GM23248 (cell line): ENCODE measurements around the gene ZBED5. TPM values are rescaled to one million over a fixed set of nuclear protein-coding genes. Genes with fewer than 3 reads are reported as not detected.

Experiments used
- DNase-seq: peaks from one replicate; pipeline ENCODE4 v3.0.0-alpha.2; 2015
- H2AFZ ChIP-seq: fragments of 200-600 bp; sonication (generic); 2 replicates; pipeline ENCODE4 v1.6.1; 2016; ENCODE audit warnings: antibody characterized with exemption
- H3F3A ChIP-seq: fragments of 200-600 bp; sonication (generic); 2 replicates; pipeline ENCODE4 v1.6.1; 2016; ENCODE audit warnings: mild to moderate bottlenecking, antibody characterized with exemption, mixed run types; ENCODE audit not compliant: insufficient read depth
- H3K27ac ChIP-seq: fragments of 200-600 bp; sonication (generic); 2 replicates; pipeline ENCODE4 v1.5.1; 2016; ENCODE audit warnings: mild to moderate bottlenecking
- H3K27me3 ChIP-seq: fragments of 200-600 bp; sonication (generic); replicated peaks from 2 replicates; pipeline ENCODE4 v1.6.1; 2016; ENCODE audit warnings: mild to moderate bottlenecking; ENCODE audit not compliant: insufficient read depth
- H3K36me3 ChIP-seq: fragments of 200-600 bp; sonication (generic); 2 replicates; pipeline ENCODE4 v1.6.1; 2016; ENCODE audit warnings: low read depth, mild to moderate bottlenecking
- H3K4me1 ChIP-seq: fragments of 200-600 bp; sonication (generic); 2 replicates; pipeline ENCODE4 v1.6.1; 2016; ENCODE audit warnings: mild to moderate bottlenecking; ENCODE audit not compliant: insufficient read depth
- H3K4me2 ChIP-seq: fragments of 200-600 bp; sonication (generic); one replicate; pipeline ENCODE4 v1.6.1; 2016; ENCODE audit warnings: mild to moderate bottlenecking; ENCODE audit not compliant: unreplicated experiment
- H3K4me3 ChIP-seq: fragments of 200-600 bp; sonication (generic); 2 replicates; pipeline ENCODE4 v1.5.1; 2016; ENCODE audit warnings: mild to moderate bottlenecking
- H3K79me2 ChIP-seq: fragments of 200-600 bp; sonication (generic); 2 replicates; pipeline ENCODE4 v1.6.1; 2016; ENCODE audit warnings: mild to moderate bottlenecking; ENCODE audit not compliant: insufficient read depth
- H3K9ac ChIP-seq: fragments of 200-600 bp; sonication (generic); 2 replicates; pipeline ENCODE4 v1.6.1; 2016; ENCODE audit warnings: mild to moderate bottlenecking
- H3K9me2 ChIP-seq: fragments of 200-600 bp; sonication (generic); 2 replicates; pipeline ENCODE4 v1.6.1; 2016; ENCODE audit warnings: mixed run types, mild to moderate bottlenecking, moderate library complexity; ENCODE audit not compliant: insufficient read depth
- H3K9me3 ChIP-seq: fragments of 200-600 bp; sonication (generic); one replicate; pipeline ENCODE4 v1.6.1; 2017; ENCODE audit warnings: low read depth
- H4K20me1 ChIP-seq: fragments of 200-600 bp; sonication (generic); 2 replicates; pipeline ENCODE4 v1.6.0; 2016; ENCODE audit not compliant: insufficient read depth
- EZH2 ChIP-seq: fragments of 200-600 bp; sonication (generic); IDR thresholded peaks from 2 replicates; pipeline ENCODE4 v1.6.1; 2018; ENCODE audit warnings: antibody characterized with exemption, mild to moderate bottlenecking; ENCODE audit not compliant: insufficient read depth, poor library complexity, severe bottlenecking
- EZH2phosphoT487 ChIP-seq: fragments of 200-600 bp; sonication (generic); IDR thresholded peaks from 2 replicates; pipeline ENCODE4 v1.6.1; 2018; ENCODE audit warnings: antibody characterized with exemption, moderate library complexity, mild to moderate bottlenecking, low read depth; ENCODE audit not compliant: insufficient read depth
- WGBS, 2 experiments: methylation state at CpG; one replicate each; pipeline ENCODE4 v1.1.6; 2015 to 2017; ENCODE audit warnings: low lambda C conversion rate in 2 of 2, low coverage in 1 of 2; ENCODE audit errors: missing lambda C conversion rate in 2 of 2; 5-methylcytosine and 5-hydroxymethylcytosine counted together
- in situ Hi-C: fragments of 300-500 bp; cut with MboI; formaldehyde crosslinking; loops from 2 replicates; pipeline ENCODE4 v1.15.0; 2020
- polyA plus RNA-seq: library from polyadenylated mRNA; unstranded; fragments of >200 nt; fragmentation: Nextera tagmentation; extraction: Ambion mirVana; gene quantifications from 2 replicates; pipeline ENCODE4 v1.2.1, GENCODE V29; 2016
- total RNA-seq: library from RNA; depleted of rRNA; stranded (reverse); fragments of >200 nt; shearing (Covaris generic); gene quantifications from 2 replicates; pipeline ENCODE4 v1.2.3, GENCODE V29; 2014

ZBED5 gene
- total and polyA plus RNA-seq, 2 experiments from 2014 or later, result 25.6 to 27.8 TPM

GRCh38 chr11:10818594-10818993 lies 39.3 kb downstream of the ZBED5 start:
- no peaks in the 10 kb centered on the region for H4K20me1 ChIP-seq
- H3K27ac ChIP-seq, result peak overlapping the region; percentile 49
- no peaks in the 10 kb centered on the region for H3K27me3 ChIP-seq
- no peaks in the 10 kb centered on the region for H3K9me2 ChIP-seq
- no peaks in the 10 kb centered on the region for H3K36me3 ChIP-seq
- TF ChIP-seq EZH2phosphoT487, result 0 out of 2 replicates have a peak, but pooled peaks have one; percentile 35
- no peak for TF ChIP-seq EZH2
- in situ Hi-C loops, result no loop called here
- H3K9ac ChIP-seq, result no peak overlapping the region
- peaks cover 17% of the 10 kb centered on the region for H3F3A ChIP-seq
- no peaks in the 10 kb centered on the region for H3K9me3 ChIP-seq
- 42 to 54% methylated on average over 1 of the region's 1 CpG for WGBS, 2 experiments
- no peak overlapping the region for H3K4me3 ChIP-seq
- H3K4me2 ChIP-seq, result no peak overlapping the region
- no peaks in the 10 kb centered on the region for H3K79me2 ChIP-seq
- H3K4me1 ChIP-seq, result peaks cover 17% of the 10 kb centered on the region
- H2AFZ ChIP-seq, result no peak overlapping the region
- peak; percentile 83 for DNase-seq

- TF ChIP-seq EZH2phosphoT487, result no peak
- no peak for TF ChIP-seq EZH2
- H3K27ac ChIP-seq, result no peak overlapping the region
- H3K79me2 ChIP-seq, result no peaks in the 10 kb centered on the region
- no peak overlapping the region for H2AFZ ChIP-seq
- no peaks in the 10 kb centered on the region for H3K27me3 ChIP-seq
- no peak overlapping the region for H3K4me2 ChIP-seq
- H4K20me1 ChIP-seq, result no peaks in the 10 kb centered on the region
- H3K9me2 ChIP-seq, result no peaks in the 10 kb centered on the region
- H3K36me3 ChIP-seq, result no peaks in the 10 kb centered on the region
- H3F3A ChIP-seq, result peaks cover 18% of the 10 kb centered on the region
- DNase-seq, result no peak
- H3K4me3 ChIP-seq, result no peak overlapping the region
- in situ Hi-C loops, result no loop called here
- H3K9me3 ChIP-seq, result no peaks in the 10 kb centered on the region
- no peak overlapping the region for H3K9ac ChIP-seq
- H3K4me1 ChIP-seq, result peaks cover 18% of the 10 kb centered on the region
Observed at GRCh38 chr11:10813945-10814344, 43.9 kb downstream of the ZBED5 start.

- Histone ChIP-seq H3K36me3 (peaks cover 29% of the 10 kb centered on the region), H3K9me2 (no peaks in the 10 kb centered on the region), H3K4me2 (peak overlapping the region; percentile 99), H3K4me1 (peaks cover 32% of the 10 kb centered on the region), H4K20me1 (peaks cover 5% of the 10 kb centered on the region; the same call in 1 of the 2 replicates), H3F3A (peaks cover 39% of the 10 kb centered on the region), H3K4me3 (peak overlapping the region; percentile 97), H3K9ac (peak overlapping the region; percentile 99), H3K79me2 (peaks cover 39% of the 10 kb centered on the region), H3K27ac (peak overlapping the region; percentile 99), H2AFZ (peak overlapping the region; percentile 91), H3K27me3 (no peaks in the 10 kb centered on the region), H3K9me3 (no peaks in the 10 kb centered on the region)
- DNase-seq, result peak; percentile 86
- WGBS, 2 experiments, result 1 to 2% methylated on average over 29 of the region's 29 CpGs
- TF ChIP-seq EZH2phosphoT487 (no peak), EZH2 (no peak)
- in situ Hi-C loops, result no loop called here
Observed at GRCh38 chr11:10809373-10810160, 48.3 kb downstream of the ZBED5 start.

GRCh38 chr11:10808553-10809372 lies 49.1 kb downstream of the ZBED5 start, which contains the start of gene EIF4G2:
EIF4G2 (minus strand) TSS chr11:10808926.
- H3K27me3 ChIP-seq, result no peaks in the 10 kb centered on the region
- H3K4me1 ChIP-seq, result peaks cover 40% of the 10 kb centered on the region
- in situ Hi-C loops, result no loop called here
- peaks cover 47% of the 10 kb centered on the region for H3K79me2 ChIP-seq
- H3K4me3 ChIP-seq, result peak within 1 kb of the TSS; percentile 97
- peak within 1 kb of the TSS; percentile 99 for H3K27ac ChIP-seq
- H3K4me2 ChIP-seq, result peak within 1 kb of the TSS; percentile 99
- DNase-seq, result peak; percentile 99
- peaks cover 48% of the 10 kb centered on the region for H3F3A ChIP-seq
- peaks cover 37% of the 10 kb centered on the region for H3K36me3 ChIP-seq
- peaks cover 5% of the 10 kb centered on the region; the same call in 1 of the 2 replicates for H4K20me1 ChIP-seq
- H3K9me2 ChIP-seq, result no peaks in the 10 kb centered on the region
- no peaks in the 10 kb centered on the region for H3K9me3 ChIP-seq
- WGBS, 2 experiments, result 0 to 2% methylated on average over 57 to 62 of the region's 65 CpGs
- peak within 1 kb of the TSS; percentile 99 for H3K9ac ChIP-seq
- H2AFZ ChIP-seq, result peak within 1 kb of the TSS; percentile 91
- TF ChIP-seq EZH2 (no peak), EZH2phosphoT487 (no peak)
